Activated naive CD4-positive, alpha-beta T cell treated with anti-CD3 and anti-CD28 coated beads, Interleukin-2, amount 50 U/mL, for 24 hours (primary cell): Measurements from ENCODE around the gene FOXQ1.

ENCODE experiments used
- H3K27ac Mint-ChIP-seq: one replicate; pipeline ENCODE4 v1.8.0; 2021; ENCODE audit warnings: mild to moderate bottlenecking, mixed read lengths
- H3K27me3 Mint-ChIP-seq: one replicate; pipeline ENCODE4 v1.8.0; 2021; ENCODE audit warnings: mixed read lengths
- H3K36me3 Mint-ChIP-seq: one replicate; pipeline ENCODE4 v1.8.0; 2021; ENCODE audit warnings: mixed read lengths
- H3K4me1 Mint-ChIP-seq: one replicate; pipeline ENCODE4 v1.8.0; 2021; ENCODE audit warnings: mixed read lengths
- H3K4me3 Mint-ChIP-seq: one replicate; pipeline ENCODE4 v1.8.0; 2021; ENCODE audit warnings: mild to moderate bottlenecking, mixed read lengths
- H3K9me3 Mint-ChIP-seq: one replicate; pipeline ENCODE4 v1.8.0; 2021; ENCODE audit warnings: mixed read lengths

The FOXQ1 gene

GRCh38 chr6:1281746-1282145 lies 30.2 kb upstream of the FOXQ1 start:
- no peak overlapping the region for H3K4me3 Mint-ChIP-seq

DNA sequence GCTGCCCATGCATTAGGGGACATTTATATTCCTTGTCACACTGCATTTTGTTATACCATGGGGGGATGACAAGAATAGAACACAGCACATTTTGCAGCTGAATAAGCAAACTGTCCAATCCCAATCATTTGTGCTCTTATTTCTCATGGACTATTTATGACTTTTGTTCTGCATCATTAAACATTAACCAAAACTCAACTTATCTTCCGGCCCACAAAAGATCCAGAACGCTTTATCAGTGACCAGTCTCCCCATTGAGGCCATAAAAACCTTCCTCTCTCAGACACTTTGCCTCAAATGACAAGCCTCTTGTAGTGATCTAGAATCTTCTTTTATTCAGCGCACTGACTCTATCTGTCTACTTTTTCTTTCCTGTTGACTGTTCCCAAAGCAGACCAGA lies 28.4 kb upstream of the FOXQ1 start:
- Mint-ChIP-seq H3K4me3 (no peak overlapping the region), H3K27me3 (peaks cover 18% of the 10 kb centered on the region)

More at GRCh38 chr6:1281746-1282145, 30.2 kb upstream of the FOXQ1 start:
- Mint-ChIP-seq H3K4me1 (no peaks in the 10 kb centered on the region), H3K27ac (no peak overlapping the region), H3K9me3 (no peaks in the 10 kb centered on the region), H3K36me3 (no peaks in the 10 kb centered on the region), H3K27me3 (peaks cover 18% of the 10 kb centered on the region)

GRCh38 chr6:1285556-1285955 lies 26.3 kb upstream of the FOXQ1 start:
- Mint-ChIP-seq H3K9me3 (no peaks in the 10 kb centered on the region), H3K27me3 (peaks cover 17% of the 10 kb centered on the region), H3K27ac (no peak overlapping the region), H3K4me1 (no peaks in the 10 kb centered on the region), H3K4me3 (no peak overlapping the region), H3K36me3 (no peaks in the 10 kb centered on the region)

More for the DNA sequence above, 28.4 kb upstream of the FOXQ1 start:
- Mint-ChIP-seq H3K27ac (no peak overlapping the region), H3K4me1 (no peaks in the 10 kb centered on the region), H3K36me3 (no peaks in the 10 kb centered on the region), H3K9me3 (no peaks in the 10 kb centered on the region)

GRCh38 chr6:1285956-1286355 lies 25.9 kb upstream of the FOXQ1 start:
- H3K27ac Mint-ChIP-seq = no peak overlapping the region
- H3K36me3 Mint-ChIP-seq = no peaks in the 10 kb centered on the region
- H3K4me3 Mint-ChIP-seq = no peak overlapping the region
- peaks cover 17% of the 10 kb centered on the region for H3K27me3 Mint-ChIP-seq
- H3K4me1 Mint-ChIP-seq = no peaks in the 10 kb centered on the region
- H3K9me3 Mint-ChIP-seq = no peaks in the 10 kb centered on the region

DNA sequence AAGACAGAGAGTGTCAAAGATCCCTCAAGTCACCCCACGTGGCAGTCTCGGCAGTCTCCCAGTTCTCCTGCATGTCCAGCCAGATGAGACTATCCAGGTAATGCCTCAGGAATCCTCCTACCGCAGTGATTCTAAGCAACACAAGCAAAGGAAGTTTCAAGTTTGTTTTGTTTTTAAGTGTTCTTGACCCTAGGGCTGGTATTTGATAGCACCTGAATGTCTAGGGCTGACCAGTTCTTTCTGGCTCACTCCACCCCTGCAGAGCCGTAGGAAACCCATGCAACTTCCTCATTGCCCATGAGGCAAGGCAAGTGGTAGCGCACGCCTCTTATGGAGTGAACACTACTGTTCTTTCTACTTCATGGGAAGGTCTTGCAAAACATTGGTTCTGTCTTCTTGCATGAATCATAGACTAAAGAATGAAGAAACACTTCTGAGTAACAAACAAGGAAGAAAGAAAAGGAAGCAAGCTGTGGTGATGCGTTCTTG lies 24.8 kb upstream of the FOXQ1 start:
- peaks cover 11% of the 10 kb centered on the region for H3K27me3 Mint-ChIP-seq
- no peaks in the 10 kb centered on the region for H3K36me3 Mint-ChIP-seq
- H3K27ac Mint-ChIP-seq = no peak overlapping the region
- no peaks in the 10 kb centered on the region for H3K4me1 Mint-ChIP-seq
- no peaks in the 10 kb centered on the region for H3K9me3 Mint-ChIP-seq
- no peak overlapping the region for H3K4me3 Mint-ChIP-seq

GRCh38 chr6:1290086-1290485 lies 21.8 kb upstream of the FOXQ1 start:
- no peaks in the 10 kb centered on the region for H3K4me1 Mint-ChIP-seq
- no peak overlapping the region for H3K27ac Mint-ChIP-seq
- no peaks in the 10 kb centered on the region for H3K36me3 Mint-ChIP-seq
- H3K4me3 Mint-ChIP-seq = no peak overlapping the region
- H3K9me3 Mint-ChIP-seq = no peaks in the 10 kb centered on the region
- H3K27me3 Mint-ChIP-seq = peaks cover 13% of the 10 kb centered on the region

DNA sequence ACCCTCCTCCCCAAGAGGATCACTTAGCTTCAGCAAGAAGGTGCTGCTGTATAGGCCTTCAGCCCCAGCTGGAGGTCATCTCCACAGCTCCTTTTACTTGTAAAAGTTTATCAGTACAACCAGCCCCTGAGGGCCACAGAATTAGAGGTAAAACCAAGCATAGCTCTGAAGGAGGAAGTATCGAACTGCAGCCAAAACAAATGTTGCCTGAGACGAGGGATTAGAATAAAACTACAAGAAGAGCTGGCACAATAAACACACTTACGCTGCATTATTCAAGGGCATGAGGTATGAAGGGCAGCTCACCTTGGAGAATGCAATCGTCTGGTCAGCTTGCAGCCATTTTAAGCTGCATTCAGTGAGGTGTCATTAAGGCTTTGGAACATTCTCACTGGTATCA lies 21.1 kb upstream of the FOXQ1 start:
- Mint-ChIP-seq H3K4me1 (no peaks in the 10 kb centered on the region), H3K9me3 (no peaks in the 10 kb centered on the region), H3K27ac (no peak overlapping the region), H3K27me3 (peaks cover 20% of the 10 kb centered on the region), H3K4me3 (no peak overlapping the region), H3K36me3 (no peaks in the 10 kb centered on the region)

- H3K9me3 Mint-ChIP-seq = no peaks in the 10 kb centered on the region
- no peak overlapping the region for H3K4me3 Mint-ChIP-seq
- H3K27ac Mint-ChIP-seq = no peak overlapping the region
- peaks cover 20% of the 10 kb centered on the region for H3K27me3 Mint-ChIP-seq
- H3K4me1 Mint-ChIP-seq = no peaks in the 10 kb centered on the region
- no peaks in the 10 kb centered on the region for H3K36me3 Mint-ChIP-seq
These were observed 20.5 kb upstream of the FOXQ1 start for GRCh38 chr6:1291381-1291780.

DNA sequence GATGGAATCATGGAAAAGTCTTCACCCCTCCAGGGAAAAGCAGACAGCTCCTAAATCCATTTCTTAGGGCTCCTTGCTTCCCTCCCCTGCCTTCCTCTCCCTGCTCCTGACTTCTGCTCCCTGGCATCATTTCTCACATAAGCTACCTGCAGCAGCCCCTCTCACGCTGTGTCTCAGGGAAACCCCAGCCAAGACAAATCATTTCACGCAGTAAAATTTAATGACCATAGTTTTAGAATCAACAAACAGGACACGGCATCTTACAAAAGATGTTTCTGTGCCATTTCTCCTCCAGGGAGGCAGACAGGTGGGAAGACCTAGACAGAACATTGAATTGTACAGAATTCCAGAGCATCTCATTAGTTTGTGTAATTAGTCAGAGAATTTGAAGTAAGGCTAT lies 16.5 kb upstream of the FOXQ1 start:
- Mint-ChIP-seq H3K36me3 (no peaks in the 10 kb centered on the region), H3K4me3 (no peak overlapping the region), H3K27ac (no peak overlapping the region), H3K9me3 (no peaks in the 10 kb centered on the region), H3K4me1 (no peaks in the 10 kb centered on the region), H3K27me3 (peaks cover 24% of the 10 kb centered on the region)

DNA sequence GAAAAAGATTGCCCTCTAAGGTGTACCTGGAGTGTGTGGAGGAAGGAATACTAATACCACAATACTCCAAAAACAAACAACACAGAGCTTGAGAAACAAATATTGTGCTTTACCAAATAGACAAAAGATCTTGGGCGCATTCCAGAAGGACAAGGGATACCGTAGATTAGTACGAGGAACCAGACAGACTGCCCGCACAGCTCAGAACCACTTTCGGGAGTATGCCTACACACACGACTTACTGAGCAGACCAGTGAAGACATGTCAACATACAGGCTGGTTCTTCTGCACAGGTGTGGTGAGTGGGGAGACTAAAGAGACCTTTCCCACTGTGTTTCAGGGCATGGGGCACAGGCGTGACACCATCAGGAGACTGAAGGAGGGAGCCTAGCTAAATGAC lies 15.8 kb upstream of the FOXQ1 start:
- Mint-ChIP-seq H3K4me1 (no peaks in the 10 kb centered on the region), H3K27ac (no peak overlapping the region), H3K4me3 (no peak overlapping the region), H3K36me3 (no peaks in the 10 kb centered on the region), H3K9me3 (no peaks in the 10 kb centered on the region), H3K27me3 (peaks cover 24% of the 10 kb centered on the region)

- H3K36me3 Mint-ChIP-seq = no peaks in the 10 kb centered on the region
- no peaks in the 10 kb centered on the region for H3K9me3 Mint-ChIP-seq
- H3K4me3 Mint-ChIP-seq = no peak overlapping the region
- H3K27me3 Mint-ChIP-seq = peaks cover 24% of the 10 kb centered on the region
- no peaks in the 10 kb centered on the region for H3K4me1 Mint-ChIP-seq
- H3K27ac Mint-ChIP-seq = no peak overlapping the region
These were observed 15.4 kb upstream of the FOXQ1 start for GRCh38 chr6:1296542-1296941.

- Mint-ChIP-seq H3K4me3 (no peak overlapping the region), H3K4me1 (no peaks in the 10 kb centered on the region), H3K9me3 (no peaks in the 10 kb centered on the region), H3K27ac (no peak overlapping the region), H3K27me3 (peaks cover 26% of the 10 kb centered on the region), H3K36me3 (no peaks in the 10 kb centered on the region)
These were observed 14.2 kb upstream of the FOXQ1 start for GRCh38 chr6:1297746-1298145.

GRCh38 chr6:1298768-1299167 lies 13.1 kb upstream of the FOXQ1 start:
- H3K4me3 Mint-ChIP-seq = no peak overlapping the region
- no peaks in the 10 kb centered on the region for H3K4me1 Mint-ChIP-seq
- no peak overlapping the region for H3K27ac Mint-ChIP-seq
- H3K36me3 Mint-ChIP-seq = no peaks in the 10 kb centered on the region
- H3K27me3 Mint-ChIP-seq = peaks cover 22% of the 10 kb centered on the region
- H3K9me3 Mint-ChIP-seq = no peaks in the 10 kb centered on the region

DNA sequence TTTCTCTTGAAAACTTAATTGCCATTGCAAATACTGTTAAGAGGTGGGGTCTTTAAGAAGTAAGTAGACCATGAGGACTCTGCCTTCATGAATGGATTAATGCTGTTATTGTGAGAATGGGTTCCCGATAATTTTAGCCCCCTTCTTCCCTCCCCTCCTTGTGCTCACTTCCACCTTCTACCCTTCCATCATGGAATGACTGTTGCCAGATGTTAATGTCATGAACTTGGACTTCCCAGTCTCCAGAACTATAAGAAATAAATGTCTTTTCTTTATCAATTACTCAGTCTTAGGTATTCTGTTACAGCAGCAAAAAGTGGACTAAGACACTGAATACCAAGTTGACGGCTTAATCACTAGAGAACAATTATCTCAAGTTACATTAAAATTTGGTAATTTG lies 5.8 kb upstream of the FOXQ1 start:
- H3K9me3 Mint-ChIP-seq = peaks cover 15% of the 10 kb centered on the region
- H3K36me3 Mint-ChIP-seq = no peaks in the 10 kb centered on the region
- H3K27me3 Mint-ChIP-seq = peaks cover 36% of the 10 kb centered on the region
- H3K4me1 Mint-ChIP-seq = peaks cover 10% of the 10 kb centered on the region
- no peak overlapping the region for H3K4me3 Mint-ChIP-seq
- H3K27ac Mint-ChIP-seq = no peak overlapping the region

DNA sequence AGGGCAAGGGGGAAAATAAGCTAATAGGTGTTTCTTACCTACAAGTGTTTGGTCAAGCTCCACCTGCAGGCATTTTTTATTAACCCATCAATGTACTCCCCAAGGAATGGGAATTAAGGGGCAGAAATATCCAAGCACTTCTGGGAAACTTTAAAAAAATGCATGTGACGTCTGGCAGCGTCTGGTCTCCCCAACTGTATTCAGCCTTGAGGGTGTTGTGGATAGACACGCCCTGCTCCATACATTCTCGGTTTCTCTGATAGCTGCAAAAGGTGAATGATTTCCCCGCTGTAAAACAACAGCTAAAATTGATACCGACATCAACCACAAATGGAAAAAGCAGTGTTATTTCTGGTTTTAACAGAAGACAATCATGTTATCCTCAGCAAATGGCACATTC lies 2.5 kb upstream of the FOXQ1 start:
- Mint-ChIP-seq H3K4me1 (peaks cover 22% of the 10 kb centered on the region), H3K9me3 (peaks cover 15% of the 10 kb centered on the region), H3K4me3 (no peak overlapping the region), H3K27ac (no peak overlapping the region), H3K27me3 (peaks cover 43% of the 10 kb centered on the region), H3K36me3 (no peaks in the 10 kb centered on the region)

DNA sequence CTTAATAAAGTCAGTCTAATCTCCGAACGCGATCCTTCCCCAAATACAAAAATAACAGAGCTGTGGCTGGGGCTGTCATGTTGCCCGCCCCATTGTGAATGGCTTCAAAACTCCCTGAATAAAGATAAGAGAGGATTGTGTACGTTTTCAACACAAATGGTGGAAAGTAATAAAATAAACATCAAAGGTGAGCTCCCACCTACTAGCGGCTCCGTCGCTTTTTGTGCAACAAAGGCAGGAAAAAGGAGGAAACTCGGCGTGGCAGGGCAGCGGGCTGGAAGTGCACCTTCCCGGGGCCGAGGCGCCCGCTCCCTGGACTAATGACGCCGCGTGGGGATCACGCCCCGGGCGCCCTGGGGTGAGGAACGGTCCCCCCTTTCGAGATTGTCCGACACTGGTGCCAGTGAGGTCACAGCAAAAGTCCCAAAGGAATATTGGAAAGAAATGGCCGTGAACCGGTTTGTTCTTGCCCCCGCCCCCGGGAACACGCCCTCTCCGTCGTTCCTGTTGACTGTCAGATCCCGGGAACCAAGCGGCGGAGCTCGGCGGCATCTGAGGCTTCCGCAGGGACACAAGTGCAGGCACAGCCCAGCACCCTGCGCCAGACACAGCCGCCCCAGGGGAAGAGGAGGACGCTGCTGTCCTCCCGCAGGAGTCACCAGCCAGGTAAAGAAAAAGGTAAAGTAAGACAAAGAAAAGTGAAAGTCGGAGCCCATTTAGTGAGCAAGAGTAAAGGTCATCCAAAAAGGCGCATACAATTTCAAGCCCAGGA lies 1.1 kb upstream of the FOXQ1 start:
- Mint-ChIP-seq H3K9me3 (peaks cover 8% of the 10 kb centered on the region), H3K4me1 (peaks cover 31% of the 10 kb centered on the region), H3K4me3 (peak overlapping the region; percentile 53), H3K27ac (peak overlapping the region; percentile 51), H3K27me3 (peaks cover 53% of the 10 kb centered on the region), H3K36me3 (no peaks in the 10 kb centered on the region)

DNA sequence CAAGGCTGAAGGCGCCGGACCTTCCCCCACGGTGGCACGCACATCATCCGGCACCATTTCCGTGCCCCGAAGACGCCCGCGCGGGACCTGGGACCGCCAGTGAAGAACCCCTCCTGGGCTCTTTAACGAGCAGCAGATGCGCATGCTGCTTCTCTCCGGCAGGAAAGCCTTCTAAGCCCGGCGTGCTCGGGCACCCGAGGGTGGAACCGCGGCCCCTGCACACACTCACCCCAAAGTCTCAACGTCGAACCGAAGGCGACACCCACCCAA lies 240 bp downstream of the FOXQ1 start:
- Mint-ChIP-seq H3K4me3 (peak overlapping the region; percentile 71), H3K27me3 (peaks cover 52% of the 10 kb centered on the region), H3K4me1 (peaks cover 36% of the 10 kb centered on the region), H3K9me3 (no peaks in the 10 kb centered on the region), H3K27ac (peak overlapping the region; percentile 51), H3K36me3 (no peaks in the 10 kb centered on the region)
